HG02798 (cell line): ENCODE results near the gene BRME1.

Source experiments
- ATAC-seq: cut with Tn5 transposase; IDR thresholded peaks from one replicate; pipeline ENCODE4 v1.9.1; 2021; ENCODE audit warnings: mild to moderate bottlenecking; ENCODE audit not compliant: unreplicated experiment, poor library complexity

The BRME1 gene

GRCh38 chr19:13905634-13906520, at the start of gene BRME1, which contains the start of gene CC2D1A:
Gene BRME1, minus strand, starts transcription at chr19:13906117. Its CDS starts 1,225 bp downstream, at chr19:13904892.
Gene CC2D1A, plus strand, starts transcription at chr19:13906201. Its CDS starts 241 bp downstream, at chr19:13906442.
- peak; percentile 96 for ATAC-seq

GRCh38 chr19:13954185-13954584, 48.3 kb upstream of the BRME1 start:
- no peak for ATAC-seq

- no peak for ATAC-seq
Measured at GRCh38 chr19:13952931-13953531, 47.1 kb upstream of the BRME1 start.

GRCh38 chr19:13952154-13952930, 46.4 kb upstream of the BRME1 start, which contains the start of gene DCAF15:
Gene DCAF15, plus strand, starts transcription at chr19:13952509. Its CDS starts 4 bp downstream, at chr19:13952513.
- peak; percentile 98 for ATAC-seq

GRCh38 chr19:13951799-13952153, 45.9 kb upstream of the BRME1 start:
- ATAC-seq: no peak

GRCh38 chr19:13951043-13951442, 45.1 kb upstream of the BRME1 start:
- no peak for ATAC-seq

- no peak for ATAC-seq
Measured at GRCh38 chr19:13946414-13946813, 40.5 kb upstream of the BRME1 start.

- ATAC-seq: no peak
Measured at GRCh38 chr19:13942023-13942684, 36.2 kb upstream of the BRME1 start.

- no peak for ATAC-seq
Measured at GRCh38 chr19:13938301-13939064, 32.6 kb upstream of the BRME1 start, which contains the start of gene PODNL1. Gene PODNL1, minus strand, starts transcription at chr19:13938417. Its CDS starts 236 bp downstream, at chr19:13938181.

DNA sequence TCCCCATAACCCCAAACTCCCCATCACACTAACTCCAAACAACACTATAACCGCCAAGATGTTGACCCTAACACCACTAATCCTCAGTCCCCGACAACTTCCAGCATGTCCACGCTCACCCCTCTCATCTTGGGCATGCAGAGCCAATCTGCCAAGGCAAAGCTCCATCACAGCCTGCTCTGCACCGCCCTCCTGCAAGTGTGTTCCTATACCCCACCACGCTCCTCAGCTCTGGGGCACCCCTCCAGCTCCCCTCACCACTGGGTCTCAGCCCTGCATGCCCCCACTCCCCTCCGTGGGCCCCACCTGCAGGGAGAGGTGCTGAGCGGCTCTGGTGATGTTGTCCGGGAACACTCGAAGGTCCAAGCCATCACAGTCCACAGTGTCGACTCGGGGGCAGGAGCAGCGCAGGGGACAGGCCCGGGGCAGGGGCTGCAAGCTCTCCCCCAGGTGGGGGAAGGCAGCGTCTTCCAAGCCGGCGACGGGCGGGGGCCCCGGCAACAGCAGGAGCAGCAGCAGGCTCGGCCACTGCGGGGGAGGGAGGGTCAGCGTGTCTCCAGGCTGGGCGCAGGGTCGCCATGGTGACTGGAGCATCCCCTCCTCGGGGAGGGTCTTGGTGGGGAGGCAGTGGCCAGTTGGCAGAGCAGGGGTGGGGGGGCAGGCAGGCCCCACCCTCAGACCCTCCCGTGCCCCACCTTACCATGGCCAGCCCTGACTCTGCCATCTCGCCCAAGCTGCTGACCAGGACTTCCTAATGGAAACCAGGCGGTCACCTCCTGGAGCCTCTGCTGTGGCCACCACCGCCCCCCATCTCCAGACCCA, 31.8 kb upstream of the BRME1 start:
- ATAC-seq: no peak

DNA sequence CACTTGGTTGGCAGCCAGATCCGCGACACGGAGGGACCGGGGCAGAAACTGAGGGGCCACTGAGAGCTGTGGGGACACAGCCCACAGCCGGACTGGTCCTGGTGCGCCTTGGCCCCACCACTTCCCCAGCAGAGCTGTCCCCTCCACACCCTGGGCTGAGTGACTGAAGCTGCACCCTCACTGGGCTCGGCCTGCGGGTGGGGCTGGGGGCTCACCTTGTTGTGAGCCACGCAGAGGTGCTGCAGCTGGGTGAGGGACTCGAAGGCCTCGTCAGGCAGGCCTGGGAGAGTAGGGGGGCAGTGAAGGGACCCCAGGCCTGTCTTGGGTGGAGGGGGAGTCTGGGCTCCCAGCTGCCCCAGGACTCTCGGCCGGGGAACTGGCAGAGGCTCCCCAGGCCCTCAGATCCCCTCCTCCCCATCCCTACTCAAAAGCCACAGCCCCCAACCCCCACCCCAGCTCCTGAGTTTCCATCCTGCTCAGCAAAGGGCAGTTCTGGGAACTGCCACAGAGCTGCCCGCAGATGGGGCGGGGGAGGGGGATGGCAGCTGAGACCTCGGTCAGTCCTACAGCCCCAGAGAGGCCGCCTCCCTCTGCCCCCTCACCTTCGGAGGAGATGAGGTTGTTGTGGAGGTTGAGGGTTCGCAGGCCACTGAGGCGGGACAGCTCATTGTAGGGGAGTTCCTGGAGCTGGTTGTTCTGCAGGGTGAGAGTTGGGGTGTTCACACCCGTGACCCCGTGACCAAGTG, 30.0 kb upstream of the BRME1 start:
- ATAC-seq: no peak

GRCh38 chr19:13934785-13935109, 28.8 kb upstream of the BRME1 start:
- ATAC-seq: no peak

GRCh38 chr19:13932911-13933393, 27.0 kb upstream of the BRME1 start:
- no peak for ATAC-seq

DNA sequence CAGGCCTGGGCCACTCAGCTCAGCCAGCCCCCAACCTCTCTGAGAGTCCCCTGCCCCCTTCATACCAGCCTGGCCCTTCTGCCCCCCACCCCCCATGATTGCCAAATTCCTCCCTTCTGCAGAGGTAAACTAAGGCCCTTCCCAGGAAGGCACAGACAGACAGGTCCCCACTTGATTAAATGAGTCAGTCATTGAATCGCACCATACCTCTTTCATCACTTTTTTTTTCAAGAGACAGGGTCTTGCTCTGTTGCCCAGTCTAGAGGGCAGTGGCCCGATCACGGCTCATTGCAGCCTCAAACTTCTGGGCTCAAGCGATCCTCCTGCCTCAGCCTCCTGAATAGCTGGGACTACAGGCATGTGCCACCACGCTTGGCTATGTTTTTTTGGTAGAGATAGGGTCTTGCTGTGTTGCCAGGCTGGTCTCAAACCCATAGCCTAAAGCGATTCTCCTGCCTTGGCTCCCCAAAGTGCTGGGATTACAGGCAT, 26.3 kb upstream of the BRME1 start:
- ATAC-seq: no peak

DNA sequence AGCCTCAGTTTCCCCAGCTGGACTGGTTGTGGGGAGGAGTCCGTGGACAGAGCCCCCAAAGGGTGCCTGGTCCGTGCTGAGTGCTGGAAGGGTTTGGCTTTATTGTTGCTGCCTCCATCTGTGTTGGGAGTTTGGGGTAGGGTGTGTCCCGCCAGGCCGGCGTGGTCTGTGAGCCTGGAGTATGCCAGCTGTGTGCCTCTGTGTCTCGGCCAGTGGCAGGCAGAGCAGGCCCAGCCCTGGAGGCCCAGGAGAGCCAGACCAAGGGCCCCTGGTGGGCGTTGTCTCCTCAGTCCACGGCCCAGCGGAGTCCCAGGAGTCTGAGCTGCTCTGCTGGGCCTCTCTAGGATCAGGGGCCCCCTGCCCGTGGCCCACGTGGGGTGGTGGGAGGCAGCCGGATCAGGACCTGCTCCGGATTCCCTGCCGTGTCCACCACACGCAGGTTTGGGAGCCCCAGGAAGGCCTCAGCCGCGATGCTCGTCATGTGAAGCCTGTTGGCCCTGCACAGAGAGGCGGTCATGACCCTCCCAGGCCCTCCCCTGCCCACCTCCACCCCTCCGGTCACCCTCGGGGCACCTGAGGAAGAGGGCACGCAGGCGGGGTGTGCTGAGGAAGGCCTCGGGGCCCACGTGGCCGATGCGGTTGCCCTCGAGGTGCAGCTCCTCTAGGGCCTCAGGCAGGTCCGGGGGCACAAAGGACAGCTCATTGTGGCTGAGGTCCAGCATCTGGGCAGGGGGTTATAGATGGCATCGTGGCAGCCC, 25.7 kb upstream of the BRME1 start:
- no peak for ATAC-seq

- no peak for ATAC-seq
Measured at GRCh38 chr19:13930402-13930801, 24.5 kb upstream of the BRME1 start.

DNA sequence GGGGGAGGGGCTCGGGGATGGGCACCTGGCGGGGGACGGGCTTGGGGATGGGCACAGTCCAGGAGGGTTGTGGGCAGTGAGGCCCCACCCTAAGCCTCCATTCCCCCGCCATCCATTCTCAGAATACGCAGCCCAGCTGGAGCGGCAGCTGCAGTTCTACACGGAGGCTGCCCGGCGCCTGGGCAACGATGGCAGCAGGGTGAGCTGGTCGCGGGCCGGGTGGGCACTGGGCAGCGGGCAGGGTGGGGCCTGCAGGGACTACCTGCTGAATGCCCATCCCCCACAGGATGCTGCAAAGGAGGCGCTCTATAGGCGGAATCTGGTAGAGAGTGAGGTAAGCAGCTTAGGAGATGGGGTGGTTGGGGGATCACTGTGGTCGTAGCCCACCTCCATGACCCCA, 24.0 kb upstream of the BRME1 start:
- ATAC-seq: no peak
